ENCODE results near the gene FBXL17. TPM values are rescaled to one million over a fixed set of nuclear protein-coding genes. Genes with fewer than 3 reads are reported as not detected.

FBXL17 gene
- total and polyA plus RNA-seq, 2 of the 4 experiments (the other 2 are of a cell fraction), result 3.9 to 8.1 TPM

- Histone ChIP-seq H3K27me3 (ENCODE audit: control insufficient read depth, insufficient read depth, low read length) (no peaks in the 10 kb centered on the region), H2AFZ (replicated peaks; ENCODE audit: low read length, poor library complexity) (no peak overlapping the region), H4K8ac (ENCODE audit: low read depth in 2 of 2, low read length in 2 of 2) (no peak overlapping the region), H3K36me3 (ENCODE audit: control insufficient read depth, insufficient read depth, low read length) (no peaks in the 10 kb centered on the region), H3K27ac (ENCODE audit: insufficient read depth, low read length) (no peak overlapping the region), H3K4me2 (ENCODE audit: low read depth, low read length) (no peak overlapping the region), H3K79me1 (ENCODE audit: low read depth in 1 of 2, low read length in 2 of 2) (no peaks in the 10 kb centered on the region), H4K20me1 (ENCODE audit: insufficient read depth, low read length) (no peaks in the 10 kb centered on the region), H3K4ac (ENCODE audit: low read depth, low read length) (no peak overlapping the region), H4K91ac (ENCODE audit: insufficient read depth, low read depth, low read length) (no peak overlapping the region), H2BK15ac (ENCODE audit: low read depth, low read length) (no peak overlapping the region), H4K5ac (ENCODE audit: low read depth, low read length) (no peak overlapping the region), H3K56ac (ENCODE audit: extremely low read depth, insufficient read depth, low read length) (no peak overlapping the region), H3K4me1 (ENCODE audit: control insufficient read depth, insufficient read depth, low read length) (no peaks in the 10 kb centered on the region), H3K9ac (ENCODE audit: low read depth, low read length) (no peak overlapping the region), H3K9me3 (ENCODE audit: control insufficient read depth, insufficient read depth, low read length) (no peaks in the 10 kb centered on the region), H2AK5ac (ENCODE audit: low read depth, low read length) (no peak overlapping the region), H2AK9ac (replicated peaks; ENCODE audit: low read depth, low read length, poor library complexity) (no peak overlapping the region), H2BK5ac (ENCODE audit: low read depth, low read length, poor library complexity, severe bottlenecking) (no peak overlapping the region), H3K4me3 (ENCODE audit: insufficient read depth, low read depth, low read length) (no peak overlapping the region), H2BK20ac (ENCODE audit: low read depth, low read length) (no peak overlapping the region), H3K14ac (replicated peaks; ENCODE audit: low read depth, low read length) (no peak overlapping the region), H3K9me1 (ENCODE audit: insufficient read depth, low read length) (no peaks in the 10 kb centered on the region; the same call in 1 of the 2 replicates), H3K18ac (ENCODE audit: low read depth, low read length) (no peak overlapping the region), H2BK120ac (ENCODE audit: low read depth, low read length) (no peak overlapping the region), H3K23ac (ENCODE audit: low read depth, low read length) (no peak overlapping the region)
- ChIA-PET POLR2A (ENCODE audit: unreplicated experiment) (no interaction called here), CTCF (interaction anchor here (1.0 kb wide), 2 partner anchors 14 to 17 kb away, joined by 3 to 6 read pairs; no protein-coding TSS in a partner anchor)
- no TSS peak for BruUV-seq (replicated peaks)
- no peak for ATAC-seq (ENCODE audit: low read depth)
- dilution Hi-C loops (cut with HindIII; ENCODE audit: low sequenced_read_pairs, unreplicated experiment), result no loop called here
- in situ Hi-C loops (cut with MboI; ENCODE audit: low sequenced_read_pairs), result no loop called here
- TF ChIP-seq SMC3 (IDR thresholded peaks at IDR 0.05; ENCODE audit: low read depth, low read length), result no peak
- no peak for TF ChIP-seq NFE2L2 (IDR thresholded peaks at IDR 0.05; ENCODE audit: low read depth, low read length)
- no peak for TF ChIP-seq FOS (IDR thresholded peaks at IDR 0.05; ENCODE audit: low read depth, low read length)
- TF ChIP-seq POLR2A (IDR thresholded peaks at IDR 0.05; ENCODE audit: low read depth, low read length), result no peak
- TF ChIP-seq MAFK (IDR thresholded peaks at IDR 0.05; ENCODE audit: low read depth, low read length), result no peak
- no peak for TF ChIP-seq RCOR1 (IDR thresholded peaks at IDR 0.05; ENCODE audit: insufficient replicate concordance, low read length)
- no peak for TF ChIP-seq CTCF (conservative IDR thresholded peaks at IDR 0.05; ENCODE audit: low read depth, low read length)
- no peak for TF ChIP-seq CHD1 (IDR thresholded peaks at IDR 0.05; ENCODE audit: low read depth, low read length)
- TF ChIP-seq, protein P1, sequence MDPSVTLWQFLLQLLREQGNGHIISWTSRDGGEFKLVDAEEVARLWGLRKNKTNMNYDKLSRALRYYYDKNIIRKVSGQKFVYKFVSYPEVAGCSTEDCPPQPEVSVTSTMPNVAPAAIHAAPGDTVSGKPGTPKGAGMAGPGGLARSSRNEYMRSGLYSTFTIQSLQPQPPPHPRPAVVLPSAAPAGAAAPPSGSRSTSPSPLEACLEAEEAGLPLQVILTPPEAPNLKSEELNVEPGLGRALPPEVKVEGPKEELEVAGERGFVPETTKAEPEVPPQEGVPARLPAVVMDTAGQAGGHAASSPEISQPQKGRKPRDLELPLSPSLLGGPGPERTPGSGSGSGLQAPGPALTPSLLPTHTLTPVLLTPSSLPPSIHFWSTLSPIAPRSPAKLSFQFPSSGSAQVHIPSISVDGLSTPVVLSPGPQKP (IDR thresholded peaks at IDR 0.05; ENCODE audit: borderline replicate concordance, low read depth, low read length), result no peak
- no peak for TF ChIP-seq RFX5 (IDR thresholded peaks at IDR 0.05; ENCODE audit: low read depth, low read length)
- TF ChIP-seq RAD21 (IDR thresholded peaks at IDR 0.05; ENCODE audit: low read length), result no peak
- TF ChIP-seq MAZ (IDR thresholded peaks at IDR 0.05; ENCODE audit: borderline replicate concordance, low read depth, low read length), result no peak
- TF ChIP-seq CEBPB (IDR thresholded peaks at IDR 0.05; ENCODE audit: low read depth, low read length), result no peak
- no peak for TF ChIP-seq MXI1 (IDR thresholded peaks at IDR 0.05; ENCODE audit: borderline replicate concordance, low read depth, low read length)
- TF ChIP-seq, protein P2, sequence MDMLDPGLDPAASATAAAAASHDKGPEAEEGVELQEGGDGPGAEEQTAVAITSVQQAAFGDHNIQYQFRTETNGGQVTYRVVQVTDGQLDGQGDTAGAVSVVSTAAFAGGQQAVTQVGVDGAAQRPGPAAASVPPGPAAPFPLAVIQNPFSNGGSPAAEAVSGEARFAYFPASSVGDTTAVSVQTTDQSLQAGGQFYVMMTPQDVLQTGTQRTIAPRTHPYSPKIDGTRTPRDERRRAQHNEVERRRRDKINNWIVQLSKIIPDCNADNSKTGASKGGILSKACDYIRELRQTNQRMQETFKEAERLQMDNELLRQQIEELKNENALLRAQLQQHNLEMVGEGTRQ (IDR thresholded peaks at IDR 0.05; ENCODE audit: low read depth, low read length), result no peak
- DNase-seq, result no peak
- intact Hi-C loops (cut with micrococcal nuclease), result no loop called here
Measured at GRCh38 chr5:108174286-108174685, 207.6 kb downstream of the FBXL17 start.

Data from IMR-90 (cell line).